ENCODE measurements around the gene SEPTIN8.

The SEPTIN8 gene

GRCh38 chr5:132747616-132748440 is 29.2 kb downstream of the SEPTIN8 start:
- Histone ChIP-seq H2AK5ac (ENCODE audit: low read length) (peak overlapping the region; percentile 49), H3K4me3 (ENCODE audit: low read depth, low read length) (peak overlapping the region; percentile 69), H3K27ac (ENCODE audit: low read depth, low read length) (peak overlapping the region; percentile 86), H3K9ac (ENCODE audit: low read length) (no peak overlapping the region), H3K27me3 (ENCODE audit: insufficient read depth, low read length) (no peaks in the 10 kb centered on the region), H4K8ac (ENCODE audit: low read depth, low read length) (peak overlapping the region; percentile 83), H3K79me2 (ENCODE audit: control insufficient read depth, insufficient read depth, low read length, poor library complexity) (peaks cover 10% of the 10 kb centered on the region), H4K12ac (ENCODE audit: low read depth, low read length) (peak overlapping the region; percentile 99), H2BK5ac (ENCODE audit: low read depth, low read length, poor library complexity) (peak overlapping the region; percentile 87), H3K23ac (ENCODE audit: low read length) (no peak overlapping the region), H3K14ac (ENCODE audit: low read length) (peak overlapping the region; percentile 94), H3K18ac (ENCODE audit: low read length) (peak overlapping the region; percentile 98), H4K91ac (ENCODE audit: low read depth, low read length) (peak overlapping the region; percentile 98), H3K9me3 (ENCODE audit: insufficient read depth, low read depth, low read length) (peaks cover 4% of the 10 kb centered on the region), H3K4ac (ENCODE audit: low read depth, low read length) (peak overlapping the region; percentile 38), H2BK120ac (ENCODE audit: insufficient read depth, low read length, poor library complexity) (peak overlapping the region; percentile 99), H3K79me1 (ENCODE audit: low read length) (peaks cover 20% of the 10 kb centered on the region), H3K36me3 (ENCODE audit: control insufficient read depth in 1 of 2, insufficient read depth in 2 of 2, low read length in 2 of 2) (peaks cover 5 to 9% of the 10 kb centered on the region in 2 experiments), H3K4me2 (ENCODE audit: low read length) (peak overlapping the region; percentile 85), H2AFZ (ENCODE audit: insufficient read depth, low read length, poor library complexity) (peak overlapping the region; percentile 96), H3K4me1 (ENCODE audit: control insufficient read depth in 1 of 2, insufficient read depth in 2 of 2, low read length in 2 of 2) (peaks cover 15 to 17% of the 10 kb centered on the region in 2 experiments), H2BK12ac (ENCODE audit: low read length) (peak overlapping the region; percentile 99)
- WGBS (ENCODE audit: extremely low coverage, insufficient coverage, insufficient read length), result no CpG with 5 or more reads among the region's 76 CpGs
- DNase-seq, result peak in 1 of 2 donors; percentile 21

DNA sequence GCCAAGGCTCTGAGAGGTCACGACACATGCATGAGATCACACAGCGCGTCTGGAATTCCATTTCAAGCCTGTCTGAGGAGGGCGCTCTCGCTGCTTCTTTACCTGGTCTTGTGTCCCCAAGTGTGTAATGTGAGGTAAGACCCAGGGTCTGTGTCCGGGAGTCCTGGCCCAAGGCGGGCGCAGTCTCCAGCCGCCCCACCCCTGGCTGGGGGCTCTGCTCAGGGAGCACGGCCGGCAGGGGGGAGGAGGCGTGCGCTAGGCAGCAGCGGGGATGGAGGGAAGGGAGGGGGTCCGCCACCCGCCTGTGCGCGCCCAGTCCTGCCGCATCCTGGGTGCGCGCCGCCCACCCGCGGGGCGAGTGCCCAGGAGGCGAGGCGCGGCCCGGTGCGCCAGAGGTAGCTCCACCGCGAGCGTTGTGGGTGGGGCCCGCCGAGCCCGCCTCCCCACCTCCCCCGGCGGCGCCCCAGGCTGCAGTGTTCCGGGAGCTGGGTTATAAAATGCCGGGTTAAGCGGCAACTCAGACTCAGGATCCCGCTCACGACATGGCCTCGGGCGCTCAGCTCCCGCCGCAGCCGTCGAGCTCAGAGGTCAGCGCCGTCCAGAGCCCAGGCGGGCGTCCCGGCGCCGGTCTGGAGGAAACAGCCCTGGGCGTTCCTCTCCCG is 30.0 kb downstream of the SEPTIN8 start, which contains the start of gene CCNI2:
Gene CCNI2, plus strand, starts transcription at position 473 of the 662 bp plus-strand sequence. Its CDS starts 70 bp downstream, at position 543.
- no peaks in the 10 kb centered on the region for H3K27me3 ChIP-seq (ENCODE audit: insufficient read depth, low read length)
- peak within 1 kb of the TSS; percentile 87 for H2BK5ac ChIP-seq (ENCODE audit: low read depth, low read length, poor library complexity)
- H3K79me2 ChIP-seq (ENCODE audit: control insufficient read depth, insufficient read depth, low read length, poor library complexity), result peaks cover 10% of the 10 kb centered on the region
- peak within 1 kb of the TSS; percentile 85 for H3K4me2 ChIP-seq (ENCODE audit: low read length)
- H3K4ac ChIP-seq (ENCODE audit: low read depth, low read length), result peak within 1 kb of the TSS; percentile 94
- peak within 1 kb of the TSS; percentile 96 for H2AFZ ChIP-seq (ENCODE audit: insufficient read depth, low read length, poor library complexity)
- peak within 1 kb of the TSS; percentile 99 for H2BK120ac ChIP-seq (ENCODE audit: insufficient read depth, low read length, poor library complexity)
- peak within 1 kb of the TSS; percentile 98 for H4K91ac ChIP-seq (ENCODE audit: low read depth, low read length)
- peak within 1 kb of the TSS; percentile 50 for H3K9ac ChIP-seq (ENCODE audit: low read length)
- H3K4me1 ChIP-seq (ENCODE audit: control insufficient read depth in 1 of 2, insufficient read depth in 2 of 2, low read length in 2 of 2), result peaks cover 15 to 17% of the 10 kb centered on the region in 2 experiments
- peak within 1 kb of the TSS; percentile 99 for H4K12ac ChIP-seq (ENCODE audit: low read depth, low read length)
- H4K8ac ChIP-seq (ENCODE audit: low read depth, low read length), result peak within 1 kb of the TSS; percentile 83
- H3K36me3 ChIP-seq (ENCODE audit: control insufficient read depth in 1 of 2, insufficient read depth in 2 of 2, low read length in 2 of 2), result peaks cover 4 to 6% of the 10 kb centered on the region in 2 experiments
- WGBS (ENCODE audit: extremely low coverage, insufficient coverage, insufficient read length), result no CpG with 5 or more reads among the region's 59 CpGs
- peak within 1 kb of the TSS; percentile 66 for H2AK5ac ChIP-seq (ENCODE audit: low read length)
- H3K9me3 ChIP-seq (ENCODE audit: insufficient read depth, low read depth, low read length), result peaks cover 4% of the 10 kb centered on the region
- H2BK12ac ChIP-seq (ENCODE audit: low read length), result peak within 1 kb of the TSS; percentile 99
- peak within 1 kb of the TSS; percentile 98 for H3K18ac ChIP-seq (ENCODE audit: low read length)
- peaks cover 23% of the 10 kb centered on the region for H3K79me1 ChIP-seq (ENCODE audit: low read length)
- peak; percentile 69 to 82 for DNase-seq
- H3K23ac ChIP-seq (ENCODE audit: low read length), result no peak within 1 kb of the TSS
- peak within 1 kb of the TSS; percentile 94 for H3K14ac ChIP-seq (ENCODE audit: low read length)
- peak within 1 kb of the TSS; percentile 69 for H3K4me3 ChIP-seq (ENCODE audit: low read depth, low read length)
- H3K27ac ChIP-seq (ENCODE audit: low read depth, low read length), result peak within 1 kb of the TSS; percentile 86

DNA sequence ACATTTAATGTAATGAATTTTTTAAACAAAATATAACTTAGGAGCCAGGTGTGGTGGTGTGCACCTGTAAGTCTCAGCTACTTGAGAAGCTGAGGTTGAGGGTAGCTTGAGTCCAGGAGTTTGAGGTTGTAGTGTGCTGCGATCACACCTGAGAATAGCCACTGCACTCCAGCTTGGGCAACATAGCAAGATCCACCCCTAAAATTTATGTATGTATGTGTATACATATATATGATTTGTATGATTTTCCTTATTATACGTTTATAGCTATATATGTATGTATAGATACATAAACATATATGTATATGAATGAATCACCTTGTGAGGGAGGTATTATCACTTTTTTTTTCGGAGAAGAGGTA is 30.5 kb downstream of the SEPTIN8 start:
- H2AK5ac ChIP-seq (ENCODE audit: low read length), result no peak overlapping the region
- peak overlapping the region; percentile 79 for H2BK12ac ChIP-seq (ENCODE audit: low read length)
- H3K14ac ChIP-seq (ENCODE audit: low read length), result no peak overlapping the region
- peaks cover 4% of the 10 kb centered on the region for H3K9me3 ChIP-seq (ENCODE audit: insufficient read depth, low read depth, low read length)
- H3K4me3 ChIP-seq (ENCODE audit: low read depth, low read length), result no peak overlapping the region
- H3K4ac ChIP-seq (ENCODE audit: low read depth, low read length), result no peak overlapping the region
- H4K91ac ChIP-seq (ENCODE audit: low read depth, low read length), result peak overlapping the region; percentile 98
- no peaks in the 10 kb centered on the region for H3K27me3 ChIP-seq (ENCODE audit: insufficient read depth, low read length)
- DNase-seq, result no peak
- peak overlapping the region; percentile 85 for H3K4me2 ChIP-seq (ENCODE audit: low read length)
- no peak overlapping the region for H4K12ac ChIP-seq (ENCODE audit: low read depth, low read length)
- H3K79me1 ChIP-seq (ENCODE audit: low read length), result peaks cover 24% of the 10 kb centered on the region
- H3K36me3 ChIP-seq (ENCODE audit: control insufficient read depth in 1 of 2, insufficient read depth in 2 of 2, low read length in 2 of 2), result peaks cover 0 to 2% of the 10 kb centered on the region in 2 experiments
- H3K23ac ChIP-seq (ENCODE audit: low read length), result no peak overlapping the region
- peak overlapping the region; percentile 24 for H2BK120ac ChIP-seq (ENCODE audit: insufficient read depth, low read length, poor library complexity)
- no peak overlapping the region for H3K18ac ChIP-seq (ENCODE audit: low read length)
- peaks cover 15 to 17% of the 10 kb centered on the region in 2 experiments for H3K4me1 ChIP-seq (ENCODE audit: control insufficient read depth in 1 of 2, insufficient read depth in 2 of 2, low read length in 2 of 2)
- peaks cover 10% of the 10 kb centered on the region for H3K79me2 ChIP-seq (ENCODE audit: control insufficient read depth, insufficient read depth, low read length, poor library complexity)
- no CpG with 5 or more reads among the region's 3 CpGs for WGBS (ENCODE audit: extremely low coverage, insufficient coverage, insufficient read length)
- peak overlapping the region; percentile 87 for H2BK5ac ChIP-seq (ENCODE audit: low read depth, low read length, poor library complexity)
- peak overlapping the region; percentile 86 for H3K27ac ChIP-seq (ENCODE audit: low read depth, low read length)
- no peak overlapping the region for H3K9ac ChIP-seq (ENCODE audit: low read length)
- H2AFZ ChIP-seq (ENCODE audit: insufficient read depth, low read length, poor library complexity), result no peak overlapping the region
- H4K8ac ChIP-seq (ENCODE audit: low read depth, low read length), result no peak overlapping the region

DNA sequence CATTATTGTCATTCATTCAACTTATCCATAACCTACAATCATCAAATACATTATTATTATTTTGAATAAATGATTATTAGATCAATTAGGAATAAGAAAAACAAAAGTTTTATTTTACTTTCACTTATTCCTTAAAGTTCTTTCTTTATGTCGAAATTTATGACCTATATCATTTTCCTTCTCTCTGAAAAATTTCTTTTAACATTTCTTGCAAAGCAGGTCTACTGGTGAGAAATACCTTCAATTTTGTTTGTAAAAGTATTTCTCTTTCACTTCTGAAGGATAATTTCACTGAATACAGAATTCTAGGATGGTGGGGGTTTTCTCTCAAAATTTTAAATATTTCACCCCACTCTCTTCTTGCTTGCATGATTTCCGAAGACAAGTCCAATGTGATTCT is 32.4 kb downstream of the SEPTIN8 start:
- H3K27me3 ChIP-seq (ENCODE audit: insufficient read depth, low read length), result no peaks in the 10 kb centered on the region
- H3K18ac ChIP-seq (ENCODE audit: low read length), result no peak overlapping the region
- no peak overlapping the region for H2AK5ac ChIP-seq (ENCODE audit: low read length)
- no peak overlapping the region for H3K9ac ChIP-seq (ENCODE audit: low read length)
- H3K4ac ChIP-seq (ENCODE audit: low read depth, low read length), result no peak overlapping the region
- peaks cover 4% of the 10 kb centered on the region for H3K9me3 ChIP-seq (ENCODE audit: insufficient read depth, low read depth, low read length)
- no peak overlapping the region for H2AFZ ChIP-seq (ENCODE audit: insufficient read depth, low read length, poor library complexity)
- no peak overlapping the region for H3K23ac ChIP-seq (ENCODE audit: low read length)
- no CpG with 5 or more reads among the region's 2 CpGs for WGBS (ENCODE audit: extremely low coverage, insufficient coverage, insufficient read length)
- H3K27ac ChIP-seq (ENCODE audit: low read depth, low read length), result no peak overlapping the region
- H3K79me1 ChIP-seq (ENCODE audit: low read length), result peaks cover 24% of the 10 kb centered on the region
- no peak overlapping the region for H2BK5ac ChIP-seq (ENCODE audit: low read depth, low read length, poor library complexity)
- H3K79me2 ChIP-seq (ENCODE audit: control insufficient read depth, insufficient read depth, low read length, poor library complexity), result peaks cover 10% of the 10 kb centered on the region
- H3K4me1 ChIP-seq (ENCODE audit: control insufficient read depth in 1 of 2, insufficient read depth in 2 of 2, low read length in 2 of 2), result peaks cover 15 to 17% of the 10 kb centered on the region in 2 experiments
- H2BK12ac ChIP-seq (ENCODE audit: low read length), result no peak overlapping the region
- no peak overlapping the region for H3K4me2 ChIP-seq (ENCODE audit: low read length)
- no peak overlapping the region for H2BK120ac ChIP-seq (ENCODE audit: insufficient read depth, low read length, poor library complexity)
- DNase-seq, result no peak
- H3K36me3 ChIP-seq (ENCODE audit: control insufficient read depth in 1 of 2, insufficient read depth in 2 of 2, low read length in 2 of 2), result no peaks in the 10 kb centered on the region
- H4K8ac ChIP-seq (ENCODE audit: low read depth, low read length), result no peak overlapping the region
- no peak overlapping the region for H3K4me3 ChIP-seq (ENCODE audit: low read depth, low read length)
- no peak overlapping the region for H4K12ac ChIP-seq (ENCODE audit: low read depth, low read length)
- no peak overlapping the region for H4K91ac ChIP-seq (ENCODE audit: low read depth, low read length)
- no peak overlapping the region for H3K14ac ChIP-seq (ENCODE audit: low read length)
